Gastrocnemius medialis (tissue), 4 donors: Measurements from ENCODE around the gene JMJD1C.

ENCODE experiments used
- POLR2A ChIP-seq, 2 donors: fragments of 450-650 bp; IDR thresholded peaks; one replicate each; pipeline ENCODE4 v1.6.1; 2017; ENCODE audit warnings: antibody characterized with exemption in 2 of 2, mild to moderate bottlenecking in 2 of 2, moderate library complexity in 2 of 2
- TF ChIP-seq, protein P1 (sequence below), 5 experiments: fragments of 450-650 bp in 3 of 5; fragments of 200-600 bp in 2 of 5; sonication (generic) in 2 of 5; IDR thresholded peaks in 4 of 5; conservative IDR thresholded peaks in 1 of 5; 1 replicate in 4 of 5; 2 replicates in 1 of 5; pipeline ENCODE4 v1.5.1; 2016 to 2019; ENCODE audit warnings: antibody characterized with exemption in 5 of 5, mild to moderate bottlenecking in 3 of 5, moderate library complexity in 3 of 5

DNA sequence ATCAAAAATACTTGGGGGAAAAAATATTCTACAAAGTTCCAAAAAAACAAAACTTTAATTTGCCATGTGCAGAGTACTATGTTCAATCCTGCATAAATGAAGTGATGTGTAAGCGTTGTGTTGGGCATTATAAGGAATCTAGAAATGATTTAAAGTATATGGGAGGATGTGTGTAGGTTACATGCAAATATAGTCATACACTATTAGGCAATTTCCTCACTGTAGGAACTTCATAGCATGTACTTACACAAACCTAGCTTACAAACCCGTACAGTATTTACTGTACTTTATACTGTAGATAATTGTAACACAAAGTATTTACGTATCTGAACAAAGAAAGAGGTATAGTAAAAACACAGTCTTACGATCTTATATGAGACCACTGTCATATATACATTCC lies 260.4 kb downstream of the JMJD1C start:
- TF ChIP-seq, protein P1, sequence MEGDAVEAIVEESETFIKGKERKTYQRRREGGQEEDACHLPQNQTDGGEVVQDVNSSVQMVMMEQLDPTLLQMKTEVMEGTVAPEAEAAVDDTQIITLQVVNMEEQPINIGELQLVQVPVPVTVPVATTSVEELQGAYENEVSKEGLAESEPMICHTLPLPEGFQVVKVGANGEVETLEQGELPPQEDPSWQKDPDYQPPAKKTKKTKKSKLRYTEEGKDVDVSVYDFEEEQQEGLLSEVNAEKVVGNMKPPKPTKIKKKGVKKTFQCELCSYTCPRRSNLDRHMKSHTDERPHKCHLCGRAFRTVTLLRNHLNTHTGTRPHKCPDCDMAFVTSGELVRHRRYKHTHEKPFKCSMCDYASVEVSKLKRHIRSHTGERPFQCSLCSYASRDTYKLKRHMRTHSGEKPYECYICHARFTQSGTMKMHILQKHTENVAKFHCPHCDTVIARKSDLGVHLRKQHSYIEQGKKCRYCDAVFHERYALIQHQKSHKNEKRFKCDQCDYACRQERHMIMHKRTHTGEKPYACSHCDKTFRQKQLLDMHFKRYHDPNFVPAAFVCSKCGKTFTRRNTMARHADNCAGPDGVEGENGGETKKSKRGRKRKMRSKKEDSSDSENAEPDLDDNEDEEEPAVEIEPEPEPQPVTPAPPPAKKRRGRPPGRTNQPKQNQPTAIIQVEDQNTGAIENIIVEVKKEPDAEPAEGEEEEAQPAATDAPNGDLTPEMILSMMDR (IDR thresholded peaks at IDR 0.05 in 4 of 5, conservative IDR thresholded peaks at IDR 0.05 in 1 of 5): no peak
- no peak for TF ChIP-seq POLR2A (IDR thresholded peaks at IDR 0.05)
